GM18873 (cell line): ENCODE measurements around the gene MAPK8IP3.
"Not testable (repeated sequence)": the region's sequence is repeated elsewhere in the genome, so short reads cannot be mapped to it uniquely, and the experiment has no call there.

Experiments used
- ATAC-seq: cut with Tn5 transposase; IDR thresholded peaks from one replicate; pipeline ENCODE4 v1.9.1; 2021; ENCODE audit warnings: mild to moderate bottlenecking, moderate library complexity, moderate number of reproducible peaks; ENCODE audit not compliant: unreplicated experiment, low FRiP score

The MAPK8IP3 gene

DNA sequence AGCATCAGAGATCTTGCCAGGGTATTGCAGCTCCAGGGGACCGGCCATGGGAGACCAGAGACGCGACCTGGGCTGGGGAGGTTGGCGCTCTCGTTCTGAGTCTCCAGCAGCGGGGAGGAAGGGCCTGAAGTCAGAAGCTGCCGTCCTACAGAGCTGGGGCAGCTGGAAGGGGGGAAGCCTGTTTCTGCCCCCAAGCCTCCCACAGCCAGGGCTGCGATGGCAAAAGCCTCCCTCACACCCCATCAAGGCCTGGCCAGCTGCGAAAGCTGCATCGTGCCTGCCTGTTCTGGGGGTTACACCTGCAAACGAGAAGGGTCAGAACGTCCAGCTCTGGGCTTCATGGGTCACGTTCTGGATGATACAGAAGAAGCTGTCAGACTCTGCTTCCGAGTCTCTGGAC, 26.1 kb downstream of the MAPK8IP3 start:
- ATAC-seq: no peak

DNA sequence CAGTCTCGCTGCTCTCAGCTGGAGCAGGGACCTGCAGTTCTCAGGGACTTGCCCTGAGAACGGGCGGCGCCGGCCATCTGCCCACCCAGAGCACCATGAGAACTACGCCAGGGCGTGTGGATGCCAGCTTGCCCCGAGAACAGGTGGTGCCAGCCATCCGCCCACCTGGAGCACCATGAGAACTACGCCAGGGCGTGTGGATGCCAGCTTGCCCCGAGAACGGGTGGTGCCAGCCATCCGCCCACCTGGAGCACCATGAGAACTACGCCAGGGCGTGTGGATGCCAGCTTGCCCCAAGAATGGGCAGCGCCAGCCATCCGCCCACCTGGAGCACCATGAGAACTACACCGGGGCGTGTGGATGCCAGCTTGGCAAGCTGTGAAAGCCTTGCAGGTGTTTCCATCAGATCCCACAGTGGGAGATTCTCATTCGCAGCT, 26.6 kb downstream of the MAPK8IP3 start:
- not testable (repeated sequence) for ATAC-seq

DNA sequence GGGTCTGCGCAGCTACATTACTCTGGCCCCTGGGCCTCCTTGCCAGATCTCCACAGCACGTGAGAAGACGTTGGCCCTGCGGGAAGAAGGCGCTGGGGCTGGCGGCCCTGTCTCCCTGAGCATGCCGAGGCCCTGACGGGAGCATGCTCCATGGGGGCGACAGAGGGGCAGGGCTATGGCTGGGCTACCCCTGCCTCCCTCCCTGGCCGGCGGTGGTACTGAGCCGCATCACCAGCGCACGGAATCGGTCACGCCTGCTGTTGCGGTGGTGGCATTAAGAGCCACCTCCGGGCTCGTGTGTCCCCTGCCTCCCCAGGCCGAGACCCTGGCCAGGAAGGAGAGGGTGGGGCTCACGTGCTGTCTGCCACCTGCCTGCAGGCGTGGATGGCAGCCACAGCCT, 28.1 kb downstream of the MAPK8IP3 start:
- no peak for ATAC-seq

GRCh38 chr16:1734816-1735215, 28.8 kb downstream of the MAPK8IP3 start:
- ATAC-seq: no peak

DNA sequence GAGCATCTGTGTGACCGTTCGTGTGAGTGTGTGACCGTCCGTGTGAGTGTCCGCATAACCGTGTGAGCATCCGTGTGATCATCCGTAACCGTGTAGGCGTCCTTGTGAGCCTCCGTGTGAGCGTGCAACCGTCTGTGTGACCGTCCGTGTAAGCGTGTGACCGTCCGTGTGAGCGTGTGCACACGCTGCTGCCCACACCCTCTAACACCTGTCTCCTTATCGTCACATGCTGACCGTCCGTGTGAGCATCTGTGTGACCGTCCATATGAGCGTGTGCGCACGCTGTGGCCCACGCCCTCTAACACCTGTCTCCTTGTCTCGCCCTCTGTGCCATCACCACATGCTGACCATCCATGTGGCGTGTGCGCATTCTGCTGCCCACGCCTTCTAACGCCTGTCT, 34.2 kb downstream of the MAPK8IP3 start:
- ATAC-seq: no peak

DNA sequence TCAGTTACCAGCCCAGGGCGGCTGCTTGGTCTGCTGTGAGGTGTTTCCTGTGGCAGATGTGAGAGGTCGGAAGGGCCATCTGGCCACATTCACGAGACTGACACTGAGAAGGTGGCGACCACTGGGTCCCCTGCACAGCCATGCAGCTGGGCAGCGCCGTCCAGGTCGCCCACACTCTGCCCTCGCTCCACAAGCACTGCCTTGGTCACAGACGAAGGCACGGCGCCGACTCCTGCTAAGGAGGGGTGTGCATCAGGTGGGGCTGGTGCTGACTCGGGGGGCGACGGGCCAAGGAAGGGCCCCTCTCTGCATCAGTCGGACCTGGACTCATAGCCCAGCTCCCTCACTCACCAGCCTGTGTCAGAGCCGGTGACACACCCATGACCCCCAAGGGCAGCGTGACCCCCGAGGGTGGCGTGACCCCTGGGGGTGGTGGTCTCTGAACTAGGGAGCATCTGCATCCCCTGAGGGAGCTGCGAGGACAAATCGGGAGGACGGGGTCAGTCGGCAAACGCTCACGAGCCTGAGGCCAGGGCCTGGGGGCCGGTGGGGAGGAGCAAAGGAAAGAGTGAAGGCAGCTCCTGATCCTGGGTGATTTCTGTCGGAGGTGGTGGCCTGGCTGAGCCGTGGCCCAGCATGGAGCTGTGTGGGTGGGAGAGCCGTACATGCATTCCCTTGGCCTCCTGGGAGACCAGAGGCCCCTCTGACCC, 34.9 kb downstream of the MAPK8IP3 start:
- no peak for ATAC-seq

DNA sequence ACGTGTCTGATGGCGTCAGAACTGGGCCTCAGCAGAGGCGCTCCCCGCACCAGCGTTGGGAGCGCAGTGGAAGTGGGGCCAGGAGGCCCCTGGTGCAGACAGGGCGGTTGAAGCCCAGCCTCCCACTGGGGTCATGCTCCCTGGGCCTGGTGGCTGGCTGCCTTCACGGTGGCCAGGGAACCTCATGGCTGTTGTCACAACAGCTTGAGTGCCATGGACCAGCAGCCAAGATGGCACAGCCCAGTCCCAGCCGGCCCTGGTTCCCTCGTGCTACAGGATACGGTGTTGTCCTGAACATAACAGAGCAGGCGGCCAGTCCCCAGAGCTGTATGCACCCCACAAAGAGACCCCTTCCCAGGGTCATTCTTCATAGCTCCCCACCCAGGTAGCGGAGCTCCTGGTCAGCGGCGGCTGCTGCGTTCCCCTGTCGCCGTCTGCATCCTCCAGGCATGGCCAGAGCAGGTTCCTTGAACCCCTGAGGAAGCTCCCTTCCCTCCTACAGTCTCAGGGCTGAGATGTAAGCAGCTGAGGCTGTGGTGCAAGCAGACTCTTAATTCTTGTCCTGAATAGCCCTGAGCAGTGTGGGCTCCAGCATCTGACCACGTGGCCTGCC, 35.7 kb downstream of the MAPK8IP3 start:
- ATAC-seq: no peak

- no peak for ATAC-seq
Observed at GRCh38 chr16:1743376-1744337, 37.7 kb downstream of the MAPK8IP3 start.

- ATAC-seq: no peak
Observed at GRCh38 chr16:1744338-1744840, 38.4 kb downstream of the MAPK8IP3 start.

- no peak for ATAC-seq
Observed at GRCh38 chr16:1745181-1745899, 39.3 kb downstream of the MAPK8IP3 start.

DNA sequence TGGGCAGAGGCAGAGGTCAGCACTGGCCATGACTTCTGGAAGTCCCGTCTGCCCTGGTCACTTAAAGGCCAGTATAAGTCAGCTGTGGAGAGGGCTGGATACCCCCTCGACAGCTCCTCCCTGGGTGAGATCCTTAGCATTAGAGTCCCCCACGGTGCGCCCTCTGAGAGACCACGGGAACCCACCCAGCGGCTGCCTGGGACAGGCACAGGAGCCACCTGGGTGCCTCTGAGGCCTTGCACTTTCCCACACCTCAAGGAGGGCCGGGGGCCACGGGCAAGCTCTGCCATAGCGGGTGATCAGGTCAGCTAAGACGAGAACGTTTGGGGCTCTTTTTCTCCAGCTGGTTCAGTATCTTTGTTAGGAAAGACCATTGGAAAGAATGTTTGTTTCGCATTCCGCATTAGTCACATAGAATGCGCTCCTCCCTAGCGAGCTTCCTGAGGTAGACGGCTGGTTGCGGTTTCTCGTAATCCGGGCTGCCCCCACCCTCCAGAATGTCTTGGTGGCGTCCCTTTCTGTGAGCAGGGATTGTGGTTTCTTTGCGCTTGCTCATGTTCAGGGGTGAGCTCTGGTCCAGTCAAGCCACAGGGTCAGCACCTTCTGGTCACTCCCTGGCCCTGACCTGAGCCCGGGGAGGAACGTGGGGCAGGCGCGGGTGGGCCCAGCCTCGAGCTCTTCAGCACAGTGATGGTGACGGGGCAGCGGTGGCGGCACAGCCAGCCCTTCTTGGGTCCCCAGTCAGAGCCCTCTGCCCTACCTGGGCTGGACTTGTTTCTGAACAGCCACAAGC, 40.1 kb downstream of the MAPK8IP3 start:
- ATAC-seq: no peak

DNA sequence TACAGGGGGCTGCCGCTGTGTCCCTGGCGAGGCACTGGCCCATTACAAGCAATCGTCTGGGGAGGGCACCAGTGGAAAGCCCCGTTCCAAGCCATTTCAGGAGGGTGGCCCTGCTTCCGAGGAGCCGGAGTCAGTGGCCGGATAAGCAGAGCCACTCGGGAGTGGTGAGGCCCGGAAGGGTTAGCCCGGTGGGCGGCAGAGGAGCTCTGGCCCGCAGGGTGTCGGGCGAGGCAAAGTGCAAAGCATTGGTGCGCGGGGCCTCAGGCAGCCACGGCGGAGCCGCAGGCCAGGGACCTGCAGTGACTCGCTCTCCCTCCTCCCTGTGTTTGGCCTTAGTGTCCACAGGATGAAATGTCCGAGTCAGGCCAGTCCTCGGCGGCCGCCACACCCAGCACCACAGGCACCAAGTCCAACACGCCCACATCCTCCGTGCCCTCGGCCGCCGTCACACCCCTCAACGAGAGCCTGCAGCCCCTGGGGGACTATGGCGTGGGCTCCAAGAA, 40.7 kb downstream of the MAPK8IP3 start:
- no peak for ATAC-seq

DNA sequence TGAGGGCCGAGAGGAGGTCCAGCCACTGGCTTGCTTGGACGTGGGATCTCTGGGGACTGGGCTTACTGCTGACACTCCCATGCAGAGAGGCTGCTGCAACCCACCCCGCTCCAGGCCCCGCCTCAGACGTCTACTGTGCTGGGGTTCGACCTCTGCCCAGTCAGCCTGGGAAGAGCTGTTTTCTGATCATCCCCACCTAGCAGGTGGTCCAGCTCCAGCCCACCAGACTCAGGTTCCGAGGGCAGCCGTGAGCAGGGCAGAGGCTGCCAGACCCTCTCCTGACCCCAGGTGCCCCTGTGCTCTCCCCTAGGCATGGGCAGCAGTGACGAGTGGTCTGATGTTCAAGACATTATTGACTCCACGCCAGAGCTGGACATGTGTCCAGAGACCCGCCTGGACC, 41.9 kb downstream of the MAPK8IP3 start:
- no peak for ATAC-seq

- ATAC-seq: no peak
Observed at GRCh38 chr16:1749152-1750117, 43.4 kb downstream of the MAPK8IP3 start.

- no peak for ATAC-seq
Observed at GRCh38 chr16:1751946-1752345, 46.0 kb downstream of the MAPK8IP3 start.

- no peak for ATAC-seq
Observed at GRCh38 chr16:1752853-1753252, 46.9 kb downstream of the MAPK8IP3 start.

- ATAC-seq: no peak
Observed at GRCh38 chr16:1754204-1754603, 48.2 kb downstream of the MAPK8IP3 start.
